Smooth muscle cell (in vitro differentiated cells): ENCODE measurements around the gene PCGF3. TPM values are rescaled to one million over a fixed set of nuclear protein-coding genes. Genes with fewer than 3 reads are reported as not detected.
"Not testable (repeated sequence)": the region's sequence is repeated elsewhere in the genome, so short reads cannot be mapped to it uniquely, and the experiment has no call there.

Experiments used
- DNase-seq: peaks from one replicate; lab custom pipeline; 2025; ENCODE audit not compliant: unreplicated experiment; lab: John Stamatoyannopoulos, UW
- H2AFZ ChIP-seq: fragments of 200-600 bp; sonication (generic); 2 replicates; pipeline ENCODE4 v1.6.0; 2016; ENCODE audit warnings: antibody characterized with exemption, low read depth, mild to moderate bottlenecking
- H3F3A ChIP-seq: fragments of 200-600 bp; sonication (generic); 2 replicates; pipeline ENCODE4 v1.6.0; 2017; ENCODE audit warnings: antibody characterized with exemption, low read depth
- H3K27ac ChIP-seq: fragments of 200-600 bp; sonication (generic); 2 replicates; pipeline ENCODE4 v1.5.1; 2016; ENCODE audit warnings: low read depth, mild to moderate bottlenecking
- H3K27me3 ChIP-seq: fragments of 200-600 bp; sonication (generic); 2 replicates; pipeline ENCODE4 v1.6.1; 2016; ENCODE audit warnings: low read depth, mild to moderate bottlenecking
- H3K36me3 ChIP-seq: fragments of 200-600 bp; sonication (generic); 2 replicates; pipeline ENCODE4 v1.5.1; 2016; ENCODE audit warnings: low read depth
- H3K4me1 ChIP-seq: fragments of 200-600 bp; sonication (generic); 2 replicates; pipeline ENCODE4 v1.5.1; 2016; ENCODE audit warnings: low read depth
- H3K4me2 ChIP-seq: fragments of 200-600 bp; sonication (generic); 2 replicates; pipeline ENCODE4 v1.6.0; 2016; ENCODE audit warnings: mild to moderate bottlenecking
- H3K4me3 ChIP-seq: fragments of 200-600 bp; sonication (generic); 2 replicates; pipeline ENCODE4 v1.5.1; 2016; ENCODE audit warnings: mild to moderate bottlenecking
- H3K79me2 ChIP-seq: fragments of 200-600 bp; sonication (generic); 2 replicates; pipeline ENCODE4 v1.6.0; 2016; ENCODE audit warnings: low read depth, mild to moderate bottlenecking
- H3K9ac ChIP-seq: fragments of 200-600 bp; sonication (generic); 2 replicates; pipeline ENCODE4 v1.6.0; 2016; ENCODE audit warnings: low read depth
- H3K9me3 ChIP-seq: fragments of 200-600 bp; sonication (generic); replicated peaks from 2 replicates; pipeline ENCODE4 v1.5.1; 2016; ENCODE audit warnings: low read depth
- H4K20me1 ChIP-seq: fragments of 200-600 bp; sonication (generic); 2 replicates; pipeline ENCODE4 v1.6.0; 2016; ENCODE audit warnings: low read depth
- CTCF ChIP-seq: fragments of 200-600 bp; sonication (generic); IDR thresholded peaks from 2 replicates; pipeline ENCODE4 v1.5.1; 2017; ENCODE audit warnings: borderline replicate concordance, mild to moderate bottlenecking, antibody characterized with exemption; ENCODE audit not compliant: insufficient read depth, poor library complexity, severe bottlenecking
- WGBS: methylation state at CpG from one replicate; pipeline ENCODE4 v1.1.7; 2016; ENCODE audit warnings: low lambda C conversion rate; 5-methylcytosine and 5-hydroxymethylcytosine counted together
- polyA plus RNA-seq: library from polyadenylated mRNA; unstranded; fragments of >200 nt; fragmentation: Nextera tagmentation; extraction: Ambion mirVana; gene quantifications from 2 replicates; pipeline ENCODE4 v1.2.1, GENCODE V29; 2016
- total RNA-seq: library from RNA; depleted of rRNA; stranded (reverse); fragments of >200 nt; gene quantifications from 2 replicates; pipeline ENCODE4 v1.2.3, GENCODE V29; 2014

The PCGF3 gene
- total and polyA plus RNA-seq, 2 experiments from 2014 or later: 29.6 to 45.4 TPM

DNA sequence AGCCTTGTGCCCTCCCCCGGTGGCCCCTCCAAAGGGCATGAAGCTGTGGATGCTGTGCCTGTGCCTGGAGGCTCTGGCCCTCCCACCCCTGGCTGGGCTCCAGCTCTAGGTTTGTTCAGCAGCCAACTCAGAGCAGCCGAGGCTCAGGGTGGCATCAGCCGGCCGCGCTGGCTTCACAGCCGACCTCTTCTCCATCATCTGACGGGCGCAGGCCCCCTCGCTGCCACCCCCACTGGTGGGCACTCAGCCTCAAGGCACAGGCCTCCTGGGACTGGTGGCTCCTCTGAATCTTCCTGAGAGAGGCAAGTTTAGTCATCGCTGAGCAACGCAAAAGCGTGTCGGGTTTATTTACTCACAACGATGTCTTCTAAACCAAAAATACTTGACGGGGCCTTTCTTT is 46.0 kb downstream of the PCGF3 start:
- H3K27me3 ChIP-seq: no peaks in the 10 kb centered on the region
- no peaks in the 10 kb centered on the region for H3F3A ChIP-seq
- H3K9ac ChIP-seq: no peak overlapping the region
- DNase-seq: no peak
- H3K27ac ChIP-seq: no peak overlapping the region
- H3K4me3 ChIP-seq: no peak overlapping the region
- peaks cover 92% of the 10 kb centered on the region for H4K20me1 ChIP-seq
- no peaks in the 10 kb centered on the region for H3K4me1 ChIP-seq
- no peak for TF ChIP-seq CTCF
- H3K4me2 ChIP-seq: no peak overlapping the region
- H3K9me3 ChIP-seq: no peaks in the 10 kb centered on the region
- no peaks in the 10 kb centered on the region for H3K36me3 ChIP-seq
- H2AFZ ChIP-seq: no peak overlapping the region
- WGBS: 95% methylated on average over 15 of the region's 15 CpGs
- peaks cover 21% of the 10 kb centered on the region for H3K79me2 ChIP-seq

DNA sequence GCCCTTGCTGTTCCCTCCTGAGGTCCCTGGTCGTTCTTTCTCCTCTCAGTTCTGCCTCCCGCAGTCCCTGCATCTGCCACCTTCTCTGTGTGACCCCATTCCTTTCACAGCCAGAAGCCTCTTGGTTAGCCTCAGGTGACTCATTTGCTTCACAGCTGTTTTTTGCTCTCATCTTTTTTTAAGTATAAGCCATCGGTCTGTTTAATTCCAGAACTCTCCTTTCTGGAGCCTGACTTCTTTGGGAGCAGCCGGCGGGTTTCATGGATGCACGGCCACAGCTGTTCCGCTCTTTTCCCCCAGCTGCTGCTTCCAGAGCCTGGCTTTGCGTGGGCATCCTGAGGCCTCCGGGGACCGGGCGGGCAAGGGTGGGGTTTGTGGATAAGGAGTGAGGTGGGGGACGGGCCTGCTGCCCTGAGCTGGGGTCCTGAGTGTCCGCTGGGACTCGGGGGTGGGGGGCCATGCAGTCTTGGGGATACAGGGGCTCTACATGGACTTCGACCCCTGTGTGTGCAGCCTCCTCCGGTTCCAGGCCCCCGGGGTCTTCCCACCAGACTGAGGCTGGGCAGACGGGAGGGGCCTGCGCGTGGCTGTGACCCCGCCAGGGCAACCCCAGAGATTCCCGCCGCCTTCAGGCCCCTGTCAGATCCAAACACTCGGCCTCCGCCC is 46.7 kb downstream of the PCGF3 start:
- DNase-seq: no peak
- Histone ChIP-seq H3K9ac (no peak overlapping the region), H3K4me2 (no peak overlapping the region), H3F3A (no peaks in the 10 kb centered on the region), H2AFZ (no peak overlapping the region), H3K27ac (no peak overlapping the region), H3K79me2 (peaks cover 22% of the 10 kb centered on the region), H3K27me3 (no peaks in the 10 kb centered on the region), H3K4me1 (no peaks in the 10 kb centered on the region), H3K36me3 (no peaks in the 10 kb centered on the region), H3K4me3 (no peak overlapping the region), H3K9me3 (no peaks in the 10 kb centered on the region), H4K20me1 (peaks cover 99% of the 10 kb centered on the region)
- no peak for TF ChIP-seq CTCF
- 97% methylated on average over 17 of the region's 25 CpGs for WGBS

- not testable (repeated sequence) for H3K27me3 ChIP-seq, H3K4me1 ChIP-seq, H3K4me3 ChIP-seq, H3K9ac ChIP-seq, DNase-seq, H3K4me2 ChIP-seq, H2AFZ ChIP-seq, H3K27ac ChIP-seq, H3K36me3 ChIP-seq, H3F3A ChIP-seq, H3K9me3 ChIP-seq
- Histone ChIP-seq H3K79me2 (peaks cover 26% of the 10 kb centered on the region), H4K20me1 (peaks cover 97% of the 10 kb centered on the region)
- 98% methylated on average over 13 of the region's 13 CpGs for WGBS
Observed at GRCh38 chr4:753186-753585, 47.6 kb downstream of the PCGF3 start.

GRCh38 chr4:754221-755120 is 48.8 kb downstream of the PCGF3 start:
- no peak overlapping the region for H2AFZ ChIP-seq
- H3K4me2 ChIP-seq: no peak overlapping the region
- no peak overlapping the region for H3K9ac ChIP-seq
- no peaks in the 10 kb centered on the region for H3K27me3 ChIP-seq
- DNase-seq: no peak
- peaks cover 3% of the 10 kb centered on the region for H3K36me3 ChIP-seq
- no peaks in the 10 kb centered on the region for H3K9me3 ChIP-seq
- peaks cover 25% of the 10 kb centered on the region for H3K79me2 ChIP-seq
- H3K27ac ChIP-seq: no peak overlapping the region
- H3K4me3 ChIP-seq: no peak overlapping the region
- no peak for TF ChIP-seq CTCF
- H4K20me1 ChIP-seq: peaks cover 84% of the 10 kb centered on the region
- H3K4me1 ChIP-seq: no peaks in the 10 kb centered on the region
- no peaks in the 10 kb centered on the region for H3F3A ChIP-seq
- 98% methylated on average over 32 of the region's 32 CpGs for WGBS
